Medulla oblongata (tissue), 1 donor: ENCODE measurements around the gene ZCCHC7.
"Not testable (repeated sequence)": the region's sequence is repeated elsewhere in the genome, so short reads cannot be mapped to it uniquely, and the experiment has no call there.

Experiments used
- DNase-seq: peaks from one replicate; pipeline ENCODE4 v3.0.0-alpha.2; 2015; ENCODE audit errors: extremely low spot score

ZCCHC7 gene

DNA sequence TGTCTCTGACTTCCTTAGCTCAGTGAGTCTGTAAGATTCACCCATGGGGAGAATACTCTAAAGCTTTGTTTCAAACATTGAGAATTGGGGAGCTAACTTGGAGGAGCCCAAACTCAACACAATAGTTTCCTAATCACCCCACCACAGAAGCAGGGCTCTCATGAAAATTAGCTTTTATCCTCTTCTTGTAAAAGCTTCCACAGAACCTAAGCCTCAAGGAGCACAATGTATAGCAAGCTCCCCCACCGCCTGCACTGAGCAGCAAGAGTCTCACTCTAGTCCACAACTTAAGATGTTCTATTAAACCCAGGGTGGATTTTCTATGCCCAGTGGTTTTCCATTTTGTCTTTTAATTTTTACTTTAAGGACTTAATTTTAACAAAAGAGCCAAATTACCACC, 253.2 kb downstream of the ZCCHC7 start:
- no peak for DNase-seq

DNA sequence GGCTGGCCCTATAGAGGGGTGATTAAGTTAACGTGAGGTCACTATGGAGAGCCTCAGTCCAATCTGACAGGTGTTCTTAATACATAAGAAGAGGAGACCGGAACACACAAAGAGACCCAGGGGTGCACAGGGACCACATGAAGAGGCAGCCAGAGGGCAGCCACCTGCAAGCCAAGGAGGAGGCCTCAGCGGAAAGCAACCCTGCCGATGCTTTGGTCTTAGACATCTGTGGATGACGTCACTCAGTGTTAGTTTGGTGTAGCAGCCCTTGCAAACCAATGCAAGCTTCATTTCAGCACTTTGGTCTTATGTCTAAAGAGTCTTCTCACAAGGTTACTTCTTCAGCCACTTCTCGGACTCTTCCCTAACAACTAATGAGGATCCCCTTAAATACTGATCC, 254.5 kb downstream of the ZCCHC7 start:
- no peak for DNase-seq

GRCh38 chr9:37377688-37378612, 257.6 kb downstream of the ZCCHC7 start:
- DNase-seq, result no peak

DNA sequence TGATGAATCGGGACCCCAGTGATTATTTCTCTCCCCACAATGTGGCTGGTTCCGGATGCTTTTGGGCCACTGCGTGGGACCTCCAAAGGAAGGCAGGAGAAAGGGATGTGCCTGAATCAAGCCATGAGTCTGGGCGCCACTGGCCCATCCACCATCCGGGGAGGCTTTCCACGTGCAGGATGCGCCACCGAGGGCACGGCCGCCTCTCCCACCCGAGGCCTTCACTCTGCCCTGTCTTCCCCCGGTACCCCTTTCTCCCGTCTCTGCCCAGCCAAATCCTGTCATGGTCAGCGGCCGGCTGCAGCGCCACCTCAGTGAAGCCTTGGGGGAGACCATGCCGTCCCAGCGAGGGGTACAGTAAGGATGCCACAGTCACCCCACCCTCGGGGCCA, 258.2 kb downstream of the ZCCHC7 start:
- DNase-seq, result no peak

- no peak for DNase-seq
Observed at GRCh38 chr9:37379835-37380234, 259.5 kb downstream of the ZCCHC7 start.

DNA sequence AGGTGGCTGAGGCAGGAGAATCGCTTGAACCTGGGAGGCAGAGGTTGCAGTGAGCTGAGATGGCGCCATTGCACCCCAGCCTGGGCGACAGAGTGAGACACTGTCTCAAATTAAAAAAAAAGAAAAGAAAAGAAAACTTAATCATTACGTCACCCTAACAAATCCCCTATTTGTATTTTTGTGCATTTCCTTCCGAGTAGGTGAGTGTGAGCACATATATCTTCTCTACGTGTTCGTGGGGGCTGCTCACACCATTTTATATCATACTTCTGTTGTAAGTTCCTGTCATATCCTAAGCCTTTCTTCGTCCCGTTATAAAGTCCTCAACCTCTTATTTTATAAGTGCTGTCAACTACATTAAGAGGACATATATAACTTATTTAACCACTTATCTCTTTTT, 260.2 kb downstream of the ZCCHC7 start:
- no peak for DNase-seq

- no peak for DNase-seq
Observed at GRCh38 chr9:37381094-37381741, 260.8 kb downstream of the ZCCHC7 start.

GRCh38 chr9:37382161-37382981, 262.0 kb downstream of the ZCCHC7 start:
- no peak for DNase-seq

DNA sequence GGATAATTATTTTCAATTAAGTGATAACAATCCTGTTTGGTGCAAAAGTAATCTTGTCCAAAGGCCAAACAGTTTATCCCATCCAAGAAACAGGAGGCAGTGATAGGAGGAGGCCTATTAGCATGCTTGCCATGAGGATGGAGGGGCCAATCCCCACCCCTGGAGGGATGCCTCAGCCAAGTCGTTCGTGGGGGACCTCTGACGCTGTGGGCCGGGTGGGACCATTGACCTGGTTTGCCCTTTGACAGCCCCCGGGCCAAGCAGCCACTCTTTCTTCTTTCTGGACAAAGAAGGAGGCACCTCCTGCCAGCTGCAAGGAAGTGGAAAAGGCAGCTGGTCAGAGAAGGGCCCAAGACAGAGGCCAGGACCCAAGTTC, 262.6 kb downstream of the ZCCHC7 start:
- no peak for DNase-seq

DNA sequence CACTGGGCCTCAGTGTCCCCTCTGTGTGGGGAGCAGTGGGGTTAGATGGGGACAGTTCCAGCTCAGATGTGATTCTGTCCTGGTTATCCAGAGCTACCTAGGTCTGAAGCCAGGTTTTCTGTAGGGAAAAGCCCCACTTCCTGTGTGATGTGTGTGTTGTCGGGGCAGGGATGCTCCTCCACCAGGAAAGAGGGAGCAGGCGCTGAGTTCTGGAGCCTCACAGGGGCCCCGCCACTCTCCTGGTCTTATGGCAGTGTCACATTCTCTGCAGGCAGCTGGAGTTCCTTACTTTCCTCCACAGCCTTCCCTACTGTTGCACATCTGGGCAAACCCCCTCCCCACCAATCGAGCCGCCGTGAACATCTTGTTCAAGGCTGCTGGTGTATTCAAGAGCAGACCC, 263.0 kb downstream of the ZCCHC7 start:
- no peak for DNase-seq

GRCh38 chr9:37383876-37384746, 263.7 kb downstream of the ZCCHC7 start:
- no peak for DNase-seq

DNA sequence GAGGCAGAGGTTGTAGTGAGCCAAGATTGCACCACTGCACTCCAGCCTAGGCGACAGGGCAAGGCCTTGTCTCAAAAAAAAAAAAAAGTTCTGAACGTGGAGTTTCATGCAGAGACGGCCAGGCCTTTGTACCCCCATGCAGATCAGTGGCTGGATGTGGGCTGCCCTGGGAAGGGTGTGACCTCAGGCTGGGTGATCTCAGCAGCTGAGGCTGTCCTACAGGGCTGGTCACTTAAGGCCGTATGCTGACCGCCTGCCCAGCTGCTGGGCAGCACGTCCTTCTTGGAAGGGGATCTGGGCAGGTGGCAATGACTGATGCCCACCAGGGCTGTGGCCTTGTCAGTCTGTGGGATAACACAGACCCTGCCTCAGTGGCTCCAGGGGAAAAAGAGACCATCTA, 264.9 kb downstream of the ZCCHC7 start:
- no peak for DNase-seq

GRCh38 chr9:37386988-37387387, 266.6 kb downstream of the ZCCHC7 start:
- no peak for DNase-seq

- no peak for DNase-seq
Observed at GRCh38 chr9:37390759-37391158, 270.4 kb downstream of the ZCCHC7 start.

DNA sequence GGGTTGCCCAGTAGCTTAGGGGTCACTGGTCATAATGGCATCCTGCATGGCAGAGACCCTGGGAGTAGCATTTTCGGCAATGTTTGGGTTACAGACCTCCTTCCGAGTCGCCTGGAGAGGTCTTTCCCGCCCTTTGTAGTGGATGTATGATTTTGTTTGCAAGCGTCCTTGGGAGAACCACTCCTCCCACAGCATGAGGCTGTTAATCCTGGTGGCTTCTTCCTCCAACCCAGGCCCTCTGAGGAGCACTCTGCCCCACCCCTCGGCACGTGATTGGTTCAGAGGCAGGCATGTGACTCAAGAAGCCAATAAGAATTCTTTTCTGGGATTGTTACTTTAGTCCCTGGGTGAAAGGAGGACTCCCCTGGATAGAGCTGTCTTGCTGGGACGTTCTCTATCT, 271.9 kb downstream of the ZCCHC7 start:
- DNase-seq, result no peak

DNA sequence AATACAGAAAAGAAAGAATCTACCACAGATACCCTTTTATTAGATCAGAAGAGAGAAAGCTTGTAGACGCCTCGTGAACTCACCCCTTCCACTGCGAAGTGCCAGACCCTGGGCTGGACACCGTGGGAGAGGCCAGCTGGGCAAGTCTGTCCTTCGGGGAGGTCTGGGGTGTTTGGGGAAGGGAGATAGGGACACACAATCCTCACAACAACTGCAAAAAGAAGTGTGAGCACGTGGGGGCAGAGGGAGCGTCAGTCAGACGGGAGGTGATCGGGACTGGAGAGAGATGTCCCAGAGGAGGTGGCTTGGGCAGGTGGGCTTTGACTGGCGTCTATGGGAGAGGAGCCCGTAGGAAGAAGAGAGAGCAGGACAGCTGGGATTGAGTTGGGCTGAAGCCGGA, 274.9 kb downstream of the ZCCHC7 start:
- no peak for DNase-seq

DNA sequence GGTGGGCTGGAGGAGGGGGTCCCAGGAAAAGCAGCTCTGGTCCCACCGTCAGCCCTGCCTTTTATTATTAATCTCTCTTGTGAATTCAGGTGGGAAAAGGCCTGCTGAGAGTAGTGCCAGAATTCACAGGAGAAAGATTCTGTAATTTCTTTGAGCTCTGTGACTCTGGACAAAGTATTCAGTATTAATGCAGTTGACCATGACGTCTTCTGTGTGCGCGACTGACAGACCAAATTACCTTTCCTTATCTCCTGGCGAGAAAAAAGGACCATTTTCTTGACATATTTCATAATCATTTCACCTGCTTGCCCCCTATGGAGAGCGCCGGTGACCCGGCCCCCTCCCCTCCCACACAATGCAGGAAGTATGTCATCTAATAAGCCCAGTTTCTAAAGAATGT, 275.3 kb downstream of the ZCCHC7 start:
- no peak for DNase-seq

DNA sequence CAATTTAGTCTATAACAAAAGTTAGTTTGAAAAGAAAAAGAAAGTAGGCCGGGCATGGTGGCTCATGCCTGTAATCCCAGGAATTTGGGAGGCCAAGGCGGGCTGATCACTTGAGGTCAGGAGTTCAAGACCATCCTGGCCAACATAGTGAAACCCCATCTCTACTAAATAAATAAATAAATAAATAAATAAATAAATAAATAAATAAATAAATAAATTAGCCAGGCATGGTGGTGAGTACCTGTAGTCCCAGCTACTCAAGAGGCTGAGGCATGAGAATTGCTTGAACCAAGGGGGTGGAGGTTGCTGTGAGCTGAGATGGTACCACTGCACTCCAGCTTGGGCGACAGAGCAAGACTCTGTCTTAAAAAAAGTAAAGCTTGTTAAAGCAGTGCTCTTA, 277.6 kb downstream of the ZCCHC7 start:
- not testable (repeated sequence) for DNase-seq

- no peak for DNase-seq
Observed at GRCh38 chr9:37398464-37399025, 278.2 kb downstream of the ZCCHC7 start.

DNA sequence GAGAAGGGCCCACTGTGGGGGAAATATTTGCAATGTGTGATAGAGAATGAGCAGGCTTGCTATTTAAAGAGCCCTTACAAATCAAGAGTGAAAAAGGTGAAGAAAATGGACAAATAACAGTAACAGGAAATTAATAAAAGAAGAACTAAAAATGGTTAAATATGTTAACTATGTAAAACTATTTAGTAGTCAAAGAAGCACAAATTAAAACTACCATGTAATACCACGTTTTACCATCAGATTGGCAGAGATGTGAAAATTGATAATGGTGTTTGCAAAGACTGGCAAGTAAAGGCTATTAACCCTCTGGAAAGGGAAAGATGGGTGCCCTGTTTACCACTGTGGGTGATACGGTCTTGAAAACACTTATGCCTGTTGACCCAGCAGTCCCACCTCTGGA, 279.0 kb downstream of the ZCCHC7 start:
- no peak for DNase-seq

DNA sequence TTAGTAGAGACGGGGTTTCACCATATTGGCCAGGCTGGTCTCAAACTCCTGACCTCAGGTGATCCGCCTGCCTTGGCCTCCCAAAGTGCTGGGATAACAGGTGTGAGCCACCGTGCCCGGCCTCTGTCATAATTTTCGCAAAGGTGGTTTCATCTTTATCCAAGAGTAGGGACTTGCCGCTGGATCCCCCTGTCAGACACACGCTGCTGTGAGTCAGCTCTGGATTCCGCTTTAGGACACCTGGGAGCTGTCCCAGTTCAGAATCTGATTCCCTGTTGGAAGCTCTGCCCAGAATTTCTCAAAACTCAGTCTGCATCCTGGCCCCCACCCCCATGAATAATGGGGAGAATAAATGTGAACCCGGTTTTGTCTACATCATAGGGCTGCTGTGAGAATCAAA, 284.2 kb downstream of the ZCCHC7 start:
- DNase-seq, result no peak
